Neural progenitor cell (in vitro differentiated cells): ENCODE results near the gene DEPP1. TPM values are rescaled to one million over a fixed set of nuclear protein-coding genes. Genes with fewer than 3 reads are reported as not detected.
A peak's percentile ranks its signal among the peaks of the same experiment; 100 is the strongest.
"Not testable (repeated sequence)": the region's sequence is repeated elsewhere in the genome, so short reads cannot be mapped to it uniquely, and the experiment has no call there.

Source experiments
- DNase-seq: peaks from one replicate; pipeline ENCODE4 v3.0.0-alpha.2; 2016; ENCODE audit warnings: low spot score
- H2AFZ ChIP-seq: fragments of 200-600 bp; sonication (generic); replicated peaks from 2 replicates; pipeline ENCODE4 v1.6.1; 2016; ENCODE audit warnings: antibody characterized with exemption
- H3F3A ChIP-seq: fragments of 200-600 bp; sonication (generic); 2 replicates; pipeline ENCODE4 v1.6.1; 2016; ENCODE audit warnings: antibody characterized with exemption, low read depth
- H3K27ac ChIP-seq: fragments of 200-600 bp; sonication (generic); 2 replicates; pipeline ENCODE4 v1.5.1; 2016; ENCODE audit warnings: mild to moderate bottlenecking
- H3K27me3 ChIP-seq: fragments of 200-600 bp; sonication (generic); 2 replicates; pipeline ENCODE4 v1.6.1; 2016; ENCODE audit warnings: mild to moderate bottlenecking, moderate library complexity
- H3K36me3 ChIP-seq: fragments of 200-600 bp; sonication (generic); 2 replicates; pipeline ENCODE4 v1.5.1; 2016
- H3K4me1 ChIP-seq: fragments of 200-600 bp; sonication (generic); 2 replicates; pipeline ENCODE4 v1.6.1; 2016; ENCODE audit warnings: mixed run types
- H3K4me2 ChIP-seq: fragments of 200-600 bp; sonication (generic); 2 replicates; pipeline ENCODE4 v1.6.1; 2016
- H3K4me3 ChIP-seq: fragments of 200-600 bp; sonication (generic); 2 replicates; pipeline ENCODE4 v1.5.1; 2016
- H3K79me2 ChIP-seq: fragments of 200-600 bp; sonication (generic); 2 replicates; pipeline ENCODE4 v1.6.1; 2016; ENCODE audit warnings: low read depth
- H3K9ac ChIP-seq: fragments of 200-600 bp; sonication (generic); 2 replicates; pipeline ENCODE4 v1.6.1; 2016
- H3K9me3 ChIP-seq: fragments of 200-600 bp; sonication (generic); 2 replicates; pipeline ENCODE4 v1.5.1; 2016; ENCODE audit warnings: low read depth
- H4K20me1 ChIP-seq: fragments of 200-600 bp; sonication (generic); 2 replicates; pipeline ENCODE4 v1.6.1; 2016; ENCODE audit warnings: low read depth
- H3K27ac Mint-ChIP-seq: 3 replicates; pipeline ENCODE4 v1.8.0; 2021; ENCODE audit warnings: mixed read lengths
- H3K27me3 Mint-ChIP-seq: 2 replicates; pipeline ENCODE4 v1.8.0; 2022; ENCODE audit warnings: low read depth, mild to moderate bottlenecking, inconsistent platforms, moderate library complexity, mixed read lengths; ENCODE audit not compliant: insufficient read depth
- H3K36me3 Mint-ChIP-seq: 3 replicates; pipeline ENCODE4 v1.8.0; 2021; ENCODE audit warnings: mixed read lengths
- H3K4me1 Mint-ChIP-seq: 3 replicates; pipeline ENCODE4 v1.8.0; 2021; ENCODE audit warnings: mixed read lengths
- H3K4me3 Mint-ChIP-seq: 3 replicates; pipeline ENCODE4 v1.8.0; 2021; ENCODE audit warnings: mild to moderate bottlenecking, moderate library complexity, mixed read lengths
- H3K9me3 Mint-ChIP-seq: 3 replicates; pipeline ENCODE4 v1.8.0; 2020; ENCODE audit warnings: mixed read lengths
- CTCF ChIP-seq: fragments of 200-600 bp; sonication (generic); IDR thresholded peaks from 2 replicates; pipeline ENCODE4 v1.5.1; 2017; ENCODE audit warnings: antibody characterized with exemption, mild to moderate bottlenecking
- EZH2 ChIP-seq: fragments of 200-600 bp; sonication (generic); IDR thresholded peaks from 2 replicates; pipeline ENCODE4 v1.6.1; 2017; ENCODE audit warnings: antibody characterized with exemption, mild to moderate bottlenecking, moderate library complexity
- EZH2phosphoT487 ChIP-seq: fragments of 200-600 bp; sonication (generic); IDR thresholded peaks from 2 replicates; pipeline ENCODE4 v1.6.1; 2017; ENCODE audit warnings: antibody characterized with exemption
- total RNA-seq: library from RNA; depleted of rRNA; stranded (reverse); fragments of >200 nt; gene quantifications from 2 replicates; pipeline ENCODE4 v1.2.3, GENCODE V29; 2015; ENCODE audit warnings: low replicate concordance

Gene DEPP1
- total RNA-seq = 0.71 TPM in 1 of 2 replicates, not detected in the other

DNA sequence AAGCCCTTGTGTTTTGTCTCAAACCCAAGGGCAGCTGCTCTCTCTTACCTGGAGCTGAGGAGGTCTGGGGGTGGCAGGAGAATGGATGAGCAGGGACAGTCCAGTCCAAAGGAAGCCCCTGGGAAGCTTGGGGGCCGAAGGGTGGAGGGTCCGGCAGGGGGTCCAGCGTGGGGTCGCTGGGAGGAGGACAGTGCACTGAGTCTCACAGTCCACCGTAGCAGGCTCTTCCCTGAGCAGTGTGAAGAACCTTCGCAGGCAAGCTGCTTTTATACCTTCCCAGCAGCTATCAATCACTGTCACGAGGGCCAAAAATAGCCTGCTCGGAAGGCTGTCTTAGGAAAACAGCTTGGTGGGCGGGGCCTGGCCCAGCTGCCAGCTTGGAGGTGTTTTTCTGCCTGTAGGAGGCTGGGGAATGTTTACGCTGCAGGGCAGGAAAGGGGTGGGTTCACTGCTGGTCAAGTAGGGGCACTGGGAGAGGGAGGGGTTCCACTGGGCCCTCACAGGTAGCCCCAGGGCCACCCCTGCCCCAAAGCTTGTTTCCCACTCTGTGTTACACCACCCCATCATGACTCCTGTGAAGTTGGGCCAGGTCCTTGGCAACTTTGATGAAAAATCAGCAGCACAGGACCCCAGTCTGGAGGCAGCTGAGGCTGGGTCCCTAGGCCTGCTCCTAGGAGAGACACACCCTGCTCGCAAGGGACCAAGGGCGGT lies at the start of gene DEPP1:
Gene DEPP1, minus strand, starts transcription at position 240 of the 711 bp plus-strand sequence. CDS start 779 bp downstream, outside the sequence.
- Mint-ChIP-seq H3K4me3 (no peak within 1 kb of the TSS), H3K27me3 (peaks cover 12% of the 10 kb centered on the region), H3K36me3 (no peaks in the 10 kb centered on the region), H3K4me1 (peaks cover 47% of the 10 kb centered on the region), H3K27ac (peak within 1 kb of the TSS; percentile 21), H3K9me3 (no peaks in the 10 kb centered on the region)
- no peaks in the 10 kb centered on the region for H3F3A ChIP-seq
- H3K4me2 ChIP-seq = peak within 1 kb of the TSS; percentile 53
- no peak within 1 kb of the TSS for H3K9ac ChIP-seq
- no peaks in the 10 kb centered on the region for H3K36me3 ChIP-seq
- no peaks in the 10 kb centered on the region for H4K20me1 ChIP-seq
- H3K27ac ChIP-seq = no peak within 1 kb of the TSS
- TF ChIP-seq EZH2 = no peak
- peak; percentile 16 for TF ChIP-seq CTCF
- H3K4me3 ChIP-seq = no peak within 1 kb of the TSS
- H3K27me3 ChIP-seq = peaks cover 20% of the 10 kb centered on the region
- no peak within 1 kb of the TSS for H2AFZ ChIP-seq
- H3K79me2 ChIP-seq = no peaks in the 10 kb centered on the region
- peak; percentile 87 for DNase-seq
- no peaks in the 10 kb centered on the region for H3K9me3 ChIP-seq
- H3K4me1 ChIP-seq = peaks cover 40% of the 10 kb centered on the region

- H4K20me1 ChIP-seq = no peaks in the 10 kb centered on the region
- H3K27ac ChIP-seq = no peak overlapping the region
- peaks cover 3% of the 10 kb centered on the region for H3K4me1 ChIP-seq
- H3F3A ChIP-seq = no peaks in the 10 kb centered on the region
- H3K4me3 ChIP-seq = no peak overlapping the region
- no peak overlapping the region for H2AFZ ChIP-seq
- Mint-ChIP-seq H3K27ac (no peak overlapping the region), H3K4me1 (no peaks in the 10 kb centered on the region), H3K9me3 (peaks cover 2% of the 10 kb centered on the region), H3K36me3 (no peaks in the 10 kb centered on the region), H3K27me3 (no peaks in the 10 kb centered on the region), H3K4me3 (no peak overlapping the region)
- no peaks in the 10 kb centered on the region for H3K9me3 ChIP-seq
- peak; percentile 4 for DNase-seq
- no peak overlapping the region for H3K4me2 ChIP-seq
- TF ChIP-seq EZH2 (no peak), CTCF (no peak)
- H3K36me3 ChIP-seq = no peaks in the 10 kb centered on the region
- H3K27me3 ChIP-seq = no peaks in the 10 kb centered on the region
- no peaks in the 10 kb centered on the region for H3K79me2 ChIP-seq
- no peak overlapping the region for H3K9ac ChIP-seq
These were observed 44.8 kb upstream of the DEPP1 start for GRCh38 chr10:45023426-45023825.

GRCh38 chr10:45015590-45015989 lies 37.0 kb upstream of the DEPP1 start:
- Mint-ChIP-seq H3K4me1 (no peaks in the 10 kb centered on the region), H3K9me3 (peaks cover 9% of the 10 kb centered on the region), H3K27ac (no peak overlapping the region), H3K36me3 (no peaks in the 10 kb centered on the region), H3K4me3 (no peak overlapping the region), H3K27me3 (no peaks in the 10 kb centered on the region)
- Histone ChIP-seq H3K79me2 (no peaks in the 10 kb centered on the region), H3K9me3 (no peaks in the 10 kb centered on the region), H3K27ac (no peak overlapping the region), H3K4me3 (no peak overlapping the region), H2AFZ (no peak overlapping the region), H3K27me3 (no peaks in the 10 kb centered on the region), H3K36me3 (no peaks in the 10 kb centered on the region), H4K20me1 (no peaks in the 10 kb centered on the region), H3F3A (no peaks in the 10 kb centered on the region), H3K9ac (no peak overlapping the region), H3K4me2 (no peak overlapping the region), H3K4me1 (no peaks in the 10 kb centered on the region)
- TF ChIP-seq EZH2 = no peak
- TF ChIP-seq EZH2phosphoT487 = no peak
- no peak for TF ChIP-seq CTCF
- no peak for DNase-seq

- not testable (repeated sequence) for H3K27ac ChIP-seq, H3K79me2 ChIP-seq, H3K9me3 Mint-ChIP-seq, H2AFZ ChIP-seq, H3K36me3 Mint-ChIP-seq, H3K4me1 ChIP-seq, H3F3A ChIP-seq, H4K20me1 ChIP-seq, DNase-seq, H3K4me2 ChIP-seq, H3K9me3 ChIP-seq, H3K4me1 Mint-ChIP-seq, H3K9ac ChIP-seq, H3K27me3 Mint-ChIP-seq, H3K36me3 ChIP-seq, H3K4me3 Mint-ChIP-seq, H3K27me3 ChIP-seq, H3K27ac Mint-ChIP-seq, H3K4me3 ChIP-seq
These were observed 35.9 kb upstream of the DEPP1 start for GRCh38 chr10:45014557-45014956.
